ENCODE results near the gene LONP1. TPM values are rescaled to one million over a fixed set of nuclear protein-coding genes. Genes with fewer than 3 reads are reported as not detected.
A peak's percentile ranks its signal among the peaks of the same experiment; 100 is the strongest.

Gene LONP1
- total RNA-seq, 1 donor from 2014 or later: 98.5 TPM

GRCh38 chr19:5671600-5671999 lies 48.3 kb downstream of the LONP1 start:
- H3K27ac Mint-ChIP-seq (ENCODE audit: unreplicated experiment): no peak overlapping the region
- peaks cover 9% of the 10 kb centered on the region for H3K9me3 Mint-ChIP-seq (ENCODE audit: unreplicated experiment)
- H3K27me3 Mint-ChIP-seq (ENCODE audit: unreplicated experiment): peaks cover 7% of the 10 kb centered on the region
- H3K36me3 Mint-ChIP-seq (ENCODE audit: unreplicated experiment): peaks cover 3% of the 10 kb centered on the region
- TF ChIP-seq CTCF (IDR thresholded peaks at IDR 0.05; ENCODE audit: partially characterized antibody, unreplicated experiment): no peak
- DNase-seq: no peak
- H3K4me3 Mint-ChIP-seq (ENCODE audit: unreplicated experiment): no peak overlapping the region
- H3K4me1 Mint-ChIP-seq (ENCODE audit: low read depth, unreplicated experiment): peaks cover 10% of the 10 kb centered on the region

- no peak overlapping the region for H3K4me3 Mint-ChIP-seq (ENCODE audit: unreplicated experiment)
- H3K36me3 Mint-ChIP-seq (ENCODE audit: unreplicated experiment): peaks cover 3% of the 10 kb centered on the region
- no peak for TF ChIP-seq CTCF (IDR thresholded peaks at IDR 0.05; ENCODE audit: partially characterized antibody, unreplicated experiment)
- no peak overlapping the region for H3K27ac Mint-ChIP-seq (ENCODE audit: unreplicated experiment)
- DNase-seq: no peak
- H3K27me3 Mint-ChIP-seq (ENCODE audit: unreplicated experiment): peaks cover 4% of the 10 kb centered on the region
- H3K9me3 Mint-ChIP-seq (ENCODE audit: unreplicated experiment): peaks cover 9% of the 10 kb centered on the region
- peaks cover 4% of the 10 kb centered on the region for H3K4me1 Mint-ChIP-seq (ENCODE audit: low read depth, unreplicated experiment)
These were observed 50.7 kb downstream of the LONP1 start for GRCh38 chr19:5669212-5669611.

DNA sequence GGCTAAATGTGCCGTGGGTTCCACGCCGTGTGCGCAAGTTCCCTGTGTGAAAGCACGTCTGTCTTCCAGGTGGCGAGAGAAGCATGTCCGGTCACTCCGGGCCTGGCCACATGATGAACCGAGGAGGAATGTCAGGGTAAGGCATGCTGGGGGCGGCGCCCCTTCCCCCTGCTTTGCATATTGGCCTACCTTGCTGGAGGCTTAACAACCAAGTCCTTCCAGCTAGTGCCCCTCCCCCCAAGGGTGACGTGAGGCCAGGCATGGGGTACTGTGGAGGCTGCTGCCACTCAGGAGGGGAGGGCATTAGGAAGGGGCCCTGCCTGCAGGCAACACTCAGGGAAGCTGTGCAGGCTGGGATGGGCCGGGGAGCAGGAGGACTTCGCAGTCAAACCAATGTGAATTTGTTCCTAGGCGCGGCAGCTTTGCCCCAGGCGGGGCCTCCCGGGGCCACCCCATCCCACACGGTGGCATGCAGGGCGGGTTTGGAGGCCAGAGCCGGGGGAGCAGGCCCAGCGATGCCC lies 52.1 kb downstream of the LONP1 start:
- H3K36me3 Mint-ChIP-seq (ENCODE audit: unreplicated experiment): peaks cover 3% of the 10 kb centered on the region
- TF ChIP-seq CTCF (IDR thresholded peaks at IDR 0.05; ENCODE audit: partially characterized antibody, unreplicated experiment): no peak
- H3K27me3 Mint-ChIP-seq (ENCODE audit: unreplicated experiment): peaks cover 4% of the 10 kb centered on the region
- peaks cover 5% of the 10 kb centered on the region for H3K9me3 Mint-ChIP-seq (ENCODE audit: unreplicated experiment)
- DNase-seq: no peak
- no peak overlapping the region for H3K4me3 Mint-ChIP-seq (ENCODE audit: unreplicated experiment)
- no peak overlapping the region for H3K27ac Mint-ChIP-seq (ENCODE audit: unreplicated experiment)
- peaks cover 4% of the 10 kb centered on the region for H3K4me1 Mint-ChIP-seq (ENCODE audit: low read depth, unreplicated experiment)

DNA sequence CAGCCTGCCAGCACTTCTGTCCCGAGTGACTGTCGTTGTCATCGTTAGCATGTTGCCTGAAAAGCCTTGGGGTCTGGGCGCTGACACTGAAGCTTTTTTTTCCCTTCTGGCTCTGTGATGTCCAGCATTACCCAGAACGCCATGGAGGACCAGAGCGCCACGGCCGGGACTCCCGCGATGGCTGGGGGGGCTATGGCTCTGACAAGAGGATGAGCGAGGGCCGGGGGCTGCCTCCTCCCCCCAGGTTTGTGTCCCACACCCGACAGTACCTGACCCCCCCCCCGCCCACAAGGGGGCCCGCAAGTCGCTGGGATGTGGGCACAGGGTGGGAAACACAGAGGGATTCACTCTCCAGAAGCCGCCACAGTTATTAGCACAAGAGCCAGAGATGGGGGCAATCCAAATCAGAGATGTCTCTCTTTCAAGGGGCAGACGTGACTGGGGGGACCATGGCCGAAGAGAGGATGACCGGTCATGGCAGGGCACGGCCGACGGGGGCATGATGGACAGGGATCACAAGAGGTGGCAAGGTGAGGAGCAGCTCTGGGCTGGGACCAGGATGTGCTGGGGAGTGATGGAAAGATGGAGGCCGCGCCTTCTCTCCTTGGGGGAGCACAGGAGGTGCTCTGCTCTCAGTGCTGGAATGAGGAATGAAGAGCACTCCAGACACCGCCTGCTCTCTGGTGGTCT lies 52.9 kb downstream of the LONP1 start:
- Mint-ChIP-seq H3K4me3 (ENCODE audit: unreplicated experiment) (no peak overlapping the region), H3K27me3 (ENCODE audit: unreplicated experiment) (peaks cover 4% of the 10 kb centered on the region), H3K9me3 (ENCODE audit: unreplicated experiment) (peaks cover 3% of the 10 kb centered on the region), H3K36me3 (ENCODE audit: unreplicated experiment) (peaks cover 3% of the 10 kb centered on the region), H3K4me1 (ENCODE audit: low read depth, unreplicated experiment) (peaks cover 4% of the 10 kb centered on the region), H3K27ac (ENCODE audit: unreplicated experiment) (peak overlapping the region; percentile 62)
- TF ChIP-seq CTCF (IDR thresholded peaks at IDR 0.05; ENCODE audit: partially characterized antibody, unreplicated experiment): no peak
- DNase-seq: no peak

- H3K27me3 Mint-ChIP-seq (ENCODE audit: unreplicated experiment): peaks cover 2% of the 10 kb centered on the region
- H3K27ac Mint-ChIP-seq (ENCODE audit: unreplicated experiment): peak overlapping the region; percentile 75
- H3K9me3 Mint-ChIP-seq (ENCODE audit: unreplicated experiment): peaks cover 3% of the 10 kb centered on the region
- H3K36me3 Mint-ChIP-seq (ENCODE audit: unreplicated experiment): no peaks in the 10 kb centered on the region
- peak overlapping the region; percentile 9 for H3K4me3 Mint-ChIP-seq (ENCODE audit: unreplicated experiment)
- no peak for TF ChIP-seq CTCF (IDR thresholded peaks at IDR 0.05; ENCODE audit: partially characterized antibody, unreplicated experiment)
- DNase-seq: no peak
- H3K4me1 Mint-ChIP-seq (ENCODE audit: low read depth, unreplicated experiment): peaks cover 3% of the 10 kb centered on the region
These were observed 54.0 kb downstream of the LONP1 start for GRCh38 chr19:5665781-5666513.
